Myocyte (in vitro differentiated cells): ENCODE results near the gene RABAC1. TPM values are rescaled to one million over a fixed set of nuclear protein-coding genes. Genes with fewer than 3 reads are reported as not detected.

Experiments
- DNase-seq: peaks from one replicate; pipeline ENCODE4 v3.0.0-alpha.2; 2012; ENCODE audit warnings: low read depth
- total RNA-seq: library from RNA; depleted of rRNA; stranded (reverse); fragments of >200 nt; gene quantifications from 2 replicates; pipeline ENCODE4 v1.2.3, GENCODE V29; 2014

The RABAC1 gene
- total RNA-seq, 1 donor from 2014 or later: 117 TPM

DNA sequence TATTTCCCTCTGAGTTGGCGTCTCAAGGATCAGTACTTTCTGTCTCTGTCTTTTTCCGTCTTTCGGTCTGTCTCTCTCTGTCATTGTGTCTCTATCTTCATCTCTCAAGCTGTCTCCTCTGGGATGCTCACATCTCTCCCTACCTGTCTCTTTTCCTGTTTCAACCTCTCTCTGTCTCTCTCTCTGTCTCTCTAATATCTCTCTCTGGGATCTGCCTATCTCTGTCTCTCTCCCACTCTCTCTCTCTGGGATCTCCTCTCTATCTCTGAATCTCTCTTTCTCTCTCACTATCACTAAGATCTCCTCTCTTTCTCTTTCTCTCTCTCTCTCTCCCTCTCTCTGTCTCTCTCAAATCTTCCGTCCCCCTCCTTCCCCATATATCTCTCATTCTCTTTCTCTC lies 30.9 kb upstream of the RABAC1 start:
- no peak for DNase-seq

- no peak for DNase-seq
Observed at GRCh38 chr19:41988947-41989346, 29.8 kb upstream of the RABAC1 start.

DNA sequence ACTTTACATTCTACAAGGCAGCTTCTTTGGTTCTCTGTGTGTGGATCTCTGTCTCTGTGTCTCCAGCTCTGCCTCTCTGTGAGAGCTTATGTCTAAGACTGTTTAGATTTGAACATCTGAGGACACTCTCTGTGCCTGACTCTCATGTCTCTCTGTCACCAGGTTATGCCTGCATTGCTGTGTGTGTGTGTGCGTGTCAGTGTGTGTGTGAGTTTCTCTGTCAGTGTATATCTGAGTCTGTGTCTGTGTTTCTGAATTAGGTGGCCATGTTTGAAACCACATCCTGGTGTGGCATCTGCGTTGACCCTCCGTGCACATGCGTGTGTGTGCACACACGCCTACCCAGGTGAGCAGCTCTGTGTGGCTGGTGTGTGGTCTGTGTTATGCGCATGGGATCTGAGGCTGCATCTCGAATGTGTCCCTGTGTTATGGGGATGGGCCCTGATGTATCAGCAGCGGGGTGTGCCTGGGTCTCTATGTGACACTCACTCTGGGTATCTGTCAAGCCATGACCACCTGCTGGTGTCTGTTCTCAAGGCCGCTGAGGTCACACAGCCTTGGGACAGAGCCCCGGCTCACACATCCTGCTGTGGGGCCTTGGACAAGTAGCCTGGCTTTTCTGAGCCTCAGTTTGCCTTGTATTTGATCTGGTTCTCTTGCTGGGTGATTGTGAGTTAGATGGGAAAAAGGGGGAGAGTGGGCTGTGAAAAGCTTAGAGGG lies 28.2 kb upstream of the RABAC1 start:
- DNase-seq: peak; percentile 68

DNA sequence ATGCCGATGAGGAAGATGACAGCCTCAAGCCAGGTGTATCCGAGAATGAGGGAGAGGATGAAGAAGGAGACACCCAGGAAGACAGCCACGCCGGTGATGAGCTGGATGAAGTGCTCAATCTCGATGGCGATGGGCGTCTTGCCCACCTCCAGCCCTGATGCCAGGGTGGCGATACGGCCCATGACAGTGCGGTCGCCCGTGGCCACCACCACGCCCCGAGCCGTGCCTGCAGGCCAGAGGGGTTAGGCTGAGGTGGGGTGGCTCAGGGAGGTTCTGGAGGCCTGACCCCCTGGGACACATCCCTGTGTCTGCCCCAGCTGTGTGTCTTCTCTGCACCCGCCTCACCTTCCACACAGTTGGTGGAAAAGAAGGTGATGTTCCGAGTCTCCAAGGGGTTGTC lies 25.8 kb upstream of the RABAC1 start:
- DNase-seq: no peak

GRCh38 chr19:41981724-41982123 lies 22.6 kb upstream of the RABAC1 start:
- no peak for DNase-seq

- no peak for DNase-seq
Observed at GRCh38 chr19:41978470-41978869, 19.3 kb upstream of the RABAC1 start.

- DNase-seq: no peak
Observed at GRCh38 chr19:41977916-41978315, 18.8 kb upstream of the RABAC1 start.

GRCh38 chr19:41974652-41975051 lies 15.5 kb upstream of the RABAC1 start:
- DNase-seq: no peak

DNA sequence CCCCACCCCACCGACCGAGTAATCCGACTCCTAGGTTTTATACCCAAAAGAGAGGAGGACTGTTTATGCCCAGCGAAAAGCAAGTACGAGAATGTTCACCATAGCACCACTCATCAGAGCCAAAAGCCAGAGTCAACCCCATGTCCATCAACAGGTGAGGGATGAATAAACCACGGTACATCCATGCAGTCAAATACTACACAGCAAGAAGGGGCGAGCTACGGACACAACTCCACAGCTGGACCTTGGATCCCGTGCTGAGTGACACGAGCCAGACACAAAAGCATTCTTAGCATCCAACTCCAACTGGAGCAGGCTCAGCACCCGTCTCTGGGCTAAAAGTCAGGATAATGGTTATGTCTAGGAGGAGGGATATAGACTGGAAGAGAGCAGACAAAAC lies 12.2 kb upstream of the RABAC1 start:
- no peak for DNase-seq

GRCh38 chr19:41969772-41970458 lies 10.8 kb upstream of the RABAC1 start:
- DNase-seq: no peak

DNA sequence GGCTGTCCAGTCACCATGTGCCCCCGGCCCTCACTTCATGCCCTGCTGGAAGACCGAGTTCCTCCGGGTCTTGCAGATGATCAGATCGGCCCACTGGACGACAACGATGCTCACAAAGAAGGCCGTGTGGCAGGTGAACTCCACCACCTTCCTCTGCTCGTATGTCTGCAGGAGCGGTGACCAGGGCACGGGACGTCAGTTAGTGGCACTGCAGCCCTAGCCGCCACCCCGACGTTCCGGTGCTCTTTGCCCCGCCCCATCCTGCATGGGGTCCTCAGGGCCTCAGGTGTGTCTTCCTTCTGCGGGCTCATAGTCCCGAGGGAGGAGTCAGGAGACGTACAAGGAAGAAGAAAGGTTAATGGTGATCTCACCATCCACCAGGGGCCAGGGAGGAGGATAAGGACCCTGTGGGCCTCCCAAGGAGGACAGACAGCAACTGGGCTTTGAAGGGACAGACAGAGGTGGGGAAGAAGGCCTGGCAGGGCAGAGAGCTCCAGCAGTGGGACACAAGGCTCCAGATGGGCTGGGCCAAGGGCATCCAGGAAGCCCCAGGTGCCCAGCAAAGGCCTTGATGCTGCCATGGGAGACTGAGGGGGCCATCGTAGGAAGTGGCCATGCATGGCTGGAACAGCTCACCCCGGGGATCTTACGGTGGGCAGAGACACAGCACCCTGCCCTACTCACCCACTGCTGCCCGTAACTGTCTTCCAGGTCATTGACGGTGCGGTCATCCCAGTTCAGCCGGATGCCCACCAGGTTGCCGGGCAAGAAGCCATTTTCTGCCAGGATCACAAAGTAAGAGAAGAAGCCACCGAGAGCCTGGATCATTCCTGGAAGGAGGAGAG lies 9.9 kb upstream of the RABAC1 start:
- DNase-seq: no peak

- DNase-seq: no peak
Observed at GRCh38 chr19:41967054-41967783, 8.1 kb upstream of the RABAC1 start.

DNA sequence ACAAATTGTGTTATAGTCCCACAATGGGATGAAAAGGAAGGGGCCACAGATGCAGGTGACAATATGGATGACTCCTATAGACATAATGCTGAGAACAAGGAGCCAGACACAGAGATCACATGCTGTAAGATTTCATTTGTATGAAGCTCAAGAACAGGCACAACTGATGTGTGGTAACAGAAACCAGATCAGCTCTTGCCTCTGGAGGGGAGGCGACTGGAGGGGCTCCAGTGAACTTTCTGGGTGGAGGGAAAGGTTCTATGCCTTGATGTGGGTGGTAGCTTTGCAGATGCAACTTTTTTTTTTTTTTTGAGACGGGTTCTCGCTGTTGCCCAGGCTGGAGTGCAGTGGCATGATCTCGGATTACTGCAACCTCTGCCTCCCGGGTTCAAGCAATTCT lies 6.0 kb upstream of the RABAC1 start:
- DNase-seq: no peak

DNA sequence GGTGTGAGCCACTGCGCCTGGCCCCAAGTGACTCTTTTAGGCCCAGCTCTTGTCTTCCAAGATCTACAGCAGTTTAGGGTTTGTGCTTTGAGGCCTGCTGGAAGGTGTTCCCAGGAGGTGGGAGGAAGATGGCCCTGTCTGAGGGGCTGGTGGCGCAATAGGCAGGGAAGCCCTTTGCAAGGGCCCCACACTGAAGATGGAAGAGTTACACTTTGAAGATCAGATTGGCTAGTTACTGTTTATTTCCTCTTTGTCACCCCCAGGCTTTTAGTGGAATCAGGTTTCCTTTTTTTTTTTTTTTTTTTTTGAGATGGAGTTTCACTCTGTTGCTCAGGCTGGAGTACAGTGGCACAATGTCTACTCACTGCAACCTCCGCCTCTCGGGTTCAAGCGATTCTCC lies 1.9 kb upstream of the RABAC1 start:
- DNase-seq: no peak

DNA sequence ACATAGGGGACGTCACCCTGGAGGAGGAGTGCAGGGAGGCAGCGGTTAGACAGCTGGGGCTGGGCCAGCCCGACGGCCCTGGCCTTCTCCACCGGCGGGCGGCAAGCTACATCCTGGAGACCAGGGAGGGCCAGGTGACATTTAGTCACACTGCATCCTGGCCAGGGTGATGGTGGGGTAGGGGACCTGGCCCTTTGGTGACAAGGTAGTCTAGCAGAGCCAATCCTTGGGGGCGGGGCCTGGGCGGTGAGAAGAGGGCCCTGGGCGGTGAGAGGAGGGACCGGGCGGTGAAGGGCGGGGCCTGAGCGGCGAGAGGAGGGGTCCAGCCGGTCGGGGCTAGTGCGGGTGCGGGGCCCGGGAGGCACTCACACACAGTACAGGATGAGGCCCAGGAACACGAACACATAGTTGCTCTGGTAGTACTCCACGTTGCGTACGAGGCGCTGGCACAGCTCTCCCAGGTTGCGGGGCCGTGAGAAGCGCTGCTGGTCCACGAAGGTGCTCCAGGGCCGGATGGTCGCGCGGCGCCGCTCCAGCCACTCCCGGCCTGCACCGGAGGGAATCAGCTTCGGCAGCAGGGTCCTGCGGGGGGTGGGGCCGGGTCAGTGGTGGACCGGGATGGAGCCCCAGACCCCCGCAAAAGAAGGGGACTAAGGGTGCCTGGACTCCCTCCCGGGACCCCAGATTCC lies 610 bp downstream of the RABAC1 start:
- peak; percentile 63 for DNase-seq

DNA sequence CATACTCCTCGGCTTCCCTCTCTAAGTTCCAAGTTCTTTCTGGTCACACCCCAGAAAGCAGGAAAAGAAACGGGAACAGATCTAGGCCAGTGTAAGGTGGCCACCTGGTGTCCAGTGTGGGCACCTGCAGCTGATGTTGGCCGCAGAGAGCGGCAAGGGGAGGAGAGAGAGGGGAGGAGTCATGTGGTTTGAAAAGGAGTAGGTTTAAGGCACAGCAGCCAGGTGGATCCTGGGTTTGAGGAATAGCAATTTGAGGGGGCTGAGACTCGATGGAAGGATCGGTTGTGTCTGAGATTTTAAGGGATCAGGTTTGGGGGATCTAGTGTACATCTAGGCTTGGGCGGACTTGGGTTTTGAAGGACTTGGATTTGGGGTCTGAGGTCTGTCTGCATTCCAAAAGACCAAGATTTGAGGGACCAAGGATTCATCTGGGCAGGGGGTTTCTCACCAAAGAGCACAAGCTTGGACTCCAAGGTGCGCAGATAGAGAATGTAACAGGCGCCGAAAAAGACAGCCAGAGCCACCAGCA lies 1.2 kb downstream of the RABAC1 start:
- DNase-seq: peak; percentile 72

DNA sequence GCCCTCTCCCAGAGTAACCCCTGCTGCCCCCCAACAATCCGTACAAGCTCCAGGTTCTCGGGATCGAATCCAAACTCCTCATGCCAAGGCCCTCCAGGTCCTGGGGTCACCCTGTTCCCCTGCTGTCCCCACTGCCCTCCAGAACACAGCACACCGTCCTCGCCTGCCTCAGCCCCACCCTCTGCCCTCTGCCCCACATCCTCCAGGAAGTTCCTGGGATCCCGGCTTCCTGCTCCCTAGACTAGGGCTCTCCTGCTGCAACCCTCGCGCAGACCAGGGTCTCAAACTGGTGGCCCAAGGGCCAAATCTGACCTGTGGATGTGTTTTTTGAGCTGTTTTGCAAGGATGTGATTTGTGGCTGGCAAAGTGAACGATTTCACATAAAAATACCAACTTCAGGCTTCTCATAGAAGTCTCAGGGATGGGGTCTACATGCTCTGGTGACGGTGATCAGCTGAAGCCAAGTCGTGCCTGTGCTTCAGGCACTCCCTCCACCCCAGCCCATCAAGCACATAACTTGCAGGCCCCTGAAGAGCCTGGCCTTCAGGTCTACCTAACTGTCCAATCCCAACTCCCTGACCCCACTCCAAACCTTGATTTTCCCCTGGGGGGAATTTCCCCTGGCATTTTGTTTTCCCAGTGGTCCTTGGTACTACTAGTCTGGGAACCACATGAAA lies 1.8 kb downstream of the RABAC1 start:
- no peak for DNase-seq

- DNase-seq: no peak
Observed at GRCh38 chr19:41956621-41957020, 2.5 kb downstream of the RABAC1 start.

DNA sequence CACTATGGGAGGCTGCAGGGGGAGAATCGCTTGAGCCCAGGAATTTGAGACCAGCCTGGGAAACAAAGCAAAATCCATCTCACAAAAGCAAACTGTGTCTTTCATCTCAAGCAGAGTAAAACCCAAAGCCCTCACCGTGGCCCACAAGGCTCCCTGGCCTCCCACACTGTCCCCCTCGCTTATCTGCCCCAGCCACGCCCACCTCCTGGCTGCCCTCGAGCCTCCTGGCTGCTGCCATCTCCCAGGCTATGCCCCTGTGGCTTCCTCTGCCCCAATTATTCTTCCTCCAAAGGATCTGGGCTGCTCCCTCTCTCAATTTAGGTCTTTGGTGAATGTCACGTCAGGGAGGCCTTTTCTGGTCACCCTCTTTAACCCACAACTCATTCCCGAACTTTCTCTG lies 3.6 kb downstream of the RABAC1 start:
- DNase-seq: no peak

DNA sequence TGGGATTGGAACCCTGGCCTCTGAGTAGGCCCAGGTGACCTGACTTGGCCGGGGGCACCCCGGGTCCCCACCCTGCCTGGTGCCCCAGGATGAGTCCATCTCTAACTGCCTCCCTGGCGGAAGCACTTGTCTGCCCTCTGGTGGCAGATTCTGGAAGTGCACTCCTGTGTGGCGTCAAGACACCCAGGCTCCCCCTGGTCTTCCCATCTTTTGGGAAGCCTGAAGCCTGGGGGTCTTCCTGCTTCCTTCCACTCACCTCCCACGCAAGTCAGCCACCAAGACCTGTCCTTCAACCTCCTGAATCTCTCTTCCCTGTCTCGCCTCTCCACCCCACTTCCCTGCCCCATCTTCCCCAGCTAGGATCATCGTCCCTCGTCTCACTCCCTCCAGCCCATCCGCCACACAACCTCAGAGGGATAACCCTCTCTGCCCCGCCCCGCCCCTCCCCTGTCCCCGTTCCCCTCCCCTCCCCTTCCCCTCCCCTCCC lies 7.4 kb downstream of the RABAC1 start:
- peak; percentile 79 for DNase-seq
